Temporal lobe (tissue), 1 donor: ENCODE results near the gene NOTUM. TPM values are rescaled to one million over a fixed set of nuclear protein-coding genes. Genes with fewer than 3 reads are reported as not detected.

ENCODE experiments used
- total RNA-seq: library from RNA; depleted of rRNA; stranded (reverse); fragments of >200 nt; gene quantifications from one replicate; pipeline ENCODE4 v1.2.3, GENCODE V29; 2014

NOTUM gene
- total RNA-seq, 1 donor from 2014 or later: 0.25 TPM

Other genes with a start within 250 kb of the NOTUM start
- gene SLC25A10, start 248.9 kb downstream of the NOTUM start, total RNA-seq: 2.7 TPM
- gene GCGR, start 157.0 kb downstream of the NOTUM start, total RNA-seq: not detected
- 59.3 TPM for gene MCRIP1, start 127.9 kb downstream of the NOTUM start, total RNA-seq
- not detected for gene PPP1R27, start 126.1 kb downstream of the NOTUM start, total RNA-seq
- 50.2 TPM for gene P4HB, start 100.7 kb downstream of the NOTUM start, total RNA-seq
- 31.7 TPM for gene ARHGDIA, start 89.8 kb downstream of the NOTUM start, total RNA-seq
- gene ALYREF, start 69.6 kb downstream of the NOTUM start, total RNA-seq: 48.2 TPM
- gene ANAPC11, start 69.5 kb downstream of the NOTUM start, total RNA-seq: 44.0 TPM
- gene NPB, start 58.9 kb downstream of the NOTUM start, total RNA-seq: 1.5 TPM
- 24.6 TPM for gene PCYT2, start 49.8 kb downstream of the NOTUM start, total RNA-seq
- gene SIRT7, start 43.0 kb downstream of the NOTUM start, total RNA-seq: 8.6 TPM
- 11.3 TPM for gene MAFG, start 33.5 kb downstream of the NOTUM start, total RNA-seq
- gene PYCR1, start 23.9 kb downstream of the NOTUM start, total RNA-seq: 13.8 TPM
- gene MYADML2, start 14.0 kb downstream of the NOTUM start, total RNA-seq: not detected
- 10.6 TPM for gene ASPSCR1, start 16.4 kb upstream of the NOTUM start, total RNA-seq
- 31.5 TPM for gene CENPX, start 61.7 kb upstream of the NOTUM start, total RNA-seq
- 9.8 TPM for gene LRRC45, start 62.1 kb upstream of the NOTUM start, total RNA-seq
- 117 TPM for gene RAC3, start 70.5 kb upstream of the NOTUM start, total RNA-seq
- gene DCXR, start 76.5 kb upstream of the NOTUM start, total RNA-seq: 15.5 TPM
- gene RFNG, start 90.6 kb upstream of the NOTUM start, total RNA-seq: 23.1 TPM
- 52.9 TPM for gene GPS1, start 90.7 kb upstream of the NOTUM start, total RNA-seq
- gene DUS1L, start 104.6 kb upstream of the NOTUM start, total RNA-seq: 13.0 TPM
- gene FASN, start 137.0 kb upstream of the NOTUM start, total RNA-seq: 127 TPM